K562 (cell line): ENCODE data around the gene POU3F1.

ENCODE experiments used
- BRD4 ChIP-seq: fragments of 200-600 bp; sonication (generic); IDR thresholded peaks from 2 replicates; pipeline ENCODE4 v1.6.1; 2017; ENCODE audit warnings: inconsistent platforms
- POLR2AphosphoS5 ChIP-seq: IDR thresholded peaks from 2 replicates; pipeline ENCODE4 v1.6.1; 2011; ENCODE audit warnings: mild to moderate bottlenecking, low read depth, low read length, moderate library complexity; ENCODE audit not compliant: control insufficient read depth, insufficient read depth

GRCh38 chr1:38006008-38006828 lies 40.4 kb downstream of the POU3F1 start:
- no peak for TF ChIP-seq POLR2AphosphoS5
- TF ChIP-seq BRD4 = no peak
